T47D (cell line): Measurements from ENCODE around the gene MAGEC3.
"Not testable (repeated sequence)": the region's sequence is repeated elsewhere in the genome, so short reads cannot be mapped to it uniquely, and the experiment has no call there.

Source experiments
- DNase-seq, 2 experiments: peaks; one replicate each; pipeline versions ENCODE4 v3.0.0 to v3.0.0-alpha.2; 2011 to 2012; ENCODE audit warnings: low read depth in 1 of 2, low spot score in 1 of 2
- JUND ChIP-seq: IDR thresholded peaks from 2 replicates; pipeline ENCODE4 v1.6.1; 2012; ENCODE audit warnings: low read depth
- in situ Hi-C: cut with HindIII; loops from 2 replicates; pipeline ENCODE4 v1.10.0; 2016; ENCODE audit warnings: low sequenced_read_pairs, low pct_unique_long_range_greater_than_20kb

Gene MAGEC3

DNA sequence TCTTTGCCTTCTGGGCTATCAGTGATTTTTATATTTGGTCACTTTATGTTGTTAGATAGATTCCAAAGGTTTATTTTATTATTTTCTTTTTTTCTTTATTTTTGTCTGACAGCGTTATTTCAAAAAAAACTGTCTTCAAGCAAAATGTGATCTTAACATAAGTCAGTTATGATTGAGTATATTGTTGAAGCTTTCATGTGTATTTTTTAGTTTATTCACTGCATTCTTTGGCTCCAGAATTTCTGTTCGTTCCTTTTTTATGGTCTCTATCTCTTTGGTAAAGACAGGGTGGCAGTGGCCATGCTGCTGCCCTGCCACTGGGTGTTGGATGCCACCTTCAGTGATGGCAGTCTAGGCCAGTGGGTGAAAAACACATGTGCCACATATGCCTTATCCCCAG, at the start of gene MAGEC3:
TSS of gene MAGEC3 (plus strand) at position 301 of the 400 bp plus-strand sequence. CDS start at position 301, 0 bp downstream.
- no peak for DNase-seq
- in situ Hi-C loops: no loop called here
- no peak for TF ChIP-seq JUND

DNA sequence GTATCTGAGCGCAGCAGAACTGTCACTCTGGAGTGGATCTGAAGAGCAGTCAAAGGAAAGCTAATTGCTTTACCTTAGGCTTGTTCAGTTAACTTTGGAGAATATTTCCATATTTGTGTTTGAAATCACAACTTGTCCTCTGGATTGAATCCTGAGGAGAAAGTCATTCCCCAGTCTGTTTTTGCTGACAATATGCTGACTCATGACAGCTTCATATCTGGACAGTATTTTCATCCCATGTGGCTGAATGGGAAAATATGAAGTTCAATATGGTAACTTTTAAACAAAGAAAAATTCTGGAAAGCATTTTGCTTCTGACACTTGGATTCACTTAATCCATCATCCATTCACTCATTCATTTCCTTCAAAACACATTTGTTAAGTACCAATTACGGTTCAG, 46.3 kb upstream of the MAGEC3 start:
- no peak for TF ChIP-seq JUND
- in situ Hi-C loops: no loop called here
- no peak for DNase-seq

DNA sequence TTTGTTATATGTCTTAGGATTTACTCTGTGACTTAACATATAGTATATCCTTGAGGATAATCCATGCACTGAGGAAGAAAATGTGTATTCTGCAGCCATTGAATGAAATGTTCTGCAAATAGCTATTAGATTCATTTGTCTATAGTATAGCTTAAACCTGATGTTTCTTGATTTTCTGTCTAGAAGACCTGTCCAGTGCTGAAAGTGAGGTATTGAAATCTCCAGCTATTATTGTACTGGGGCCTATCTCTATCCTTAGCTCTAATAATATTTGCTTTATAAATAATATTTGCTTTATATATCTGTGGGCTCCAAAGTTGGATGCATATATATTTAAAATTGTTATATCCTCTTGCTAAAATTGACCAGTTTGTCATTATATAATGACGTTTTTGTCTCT, 26.7 kb upstream of the MAGEC3 start:
- DNase-seq: no peak
- in situ Hi-C loops: no loop called here
- TF ChIP-seq JUND: no peak

- peak in 1 of 2 experiments; percentile 19 for DNase-seq
- in situ Hi-C loops: no loop called here
- no peak for TF ChIP-seq JUND
These were observed 23.8 kb upstream of the MAGEC3 start for GRCh38 chrX:141814213-141814857.

DNA sequence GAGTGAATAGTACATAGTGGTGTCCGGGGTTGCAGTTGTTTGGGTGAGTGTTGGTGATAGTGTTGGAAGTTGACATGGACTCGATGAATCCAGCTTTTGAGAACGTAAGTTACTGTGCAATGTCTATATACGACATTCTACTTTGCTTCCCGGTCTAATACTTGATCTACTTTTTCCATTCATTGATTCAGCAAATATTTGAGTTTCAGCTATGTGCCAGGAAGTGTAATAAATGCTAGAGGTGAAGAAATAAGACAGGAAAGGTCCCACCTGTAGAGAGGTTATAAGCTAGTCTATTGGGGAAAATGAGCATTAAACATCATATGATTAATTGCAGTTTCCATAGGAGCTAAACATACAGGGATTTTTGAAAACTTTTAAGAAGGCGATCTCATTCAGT, 22.2 kb upstream of the MAGEC3 start:
- no peak for TF ChIP-seq JUND
- in situ Hi-C loops: no loop called here
- DNase-seq: no peak

GRCh38 chrX:141832247-141832646, 5.9 kb upstream of the MAGEC3 start:
- in situ Hi-C loops: no loop called here
- no peak for DNase-seq
- no peak for TF ChIP-seq JUND

- in situ Hi-C loops: no loop called here
- no peak for DNase-seq
- no peak for TF ChIP-seq JUND
These were observed 1.7 kb downstream of the MAGEC3 start for GRCh38 chrX:141839856-141840255.

DNA sequence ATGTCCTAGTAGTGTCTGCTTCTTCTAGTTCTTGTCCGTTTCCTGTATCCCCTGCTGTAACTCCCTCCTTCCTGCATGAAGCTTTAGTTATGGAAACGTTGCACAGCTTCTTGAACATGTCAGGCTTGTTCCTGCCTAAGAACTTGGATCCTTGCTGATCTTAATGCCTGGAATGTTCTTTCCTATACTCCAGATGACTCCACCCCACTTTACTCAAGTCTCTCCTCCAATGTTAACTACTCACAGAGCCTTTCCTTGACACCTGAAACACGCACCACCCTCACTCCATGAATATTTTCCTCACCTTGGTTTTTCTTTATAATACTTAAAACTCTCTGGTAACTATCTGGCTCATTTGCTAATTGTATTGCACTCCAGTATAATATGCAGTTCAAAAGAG, 19.4 kb downstream of the MAGEC3 start:
- DNase-seq: no peak
- no peak for TF ChIP-seq JUND
- in situ Hi-C loops: no loop called here

GRCh38 chrX:141879616-141880015, 41.5 kb downstream of the MAGEC3 start:
- peak in 1 of 2 experiments; percentile 2 for DNase-seq
- in situ Hi-C loops: no loop called here
- no peak for TF ChIP-seq JUND

DNA sequence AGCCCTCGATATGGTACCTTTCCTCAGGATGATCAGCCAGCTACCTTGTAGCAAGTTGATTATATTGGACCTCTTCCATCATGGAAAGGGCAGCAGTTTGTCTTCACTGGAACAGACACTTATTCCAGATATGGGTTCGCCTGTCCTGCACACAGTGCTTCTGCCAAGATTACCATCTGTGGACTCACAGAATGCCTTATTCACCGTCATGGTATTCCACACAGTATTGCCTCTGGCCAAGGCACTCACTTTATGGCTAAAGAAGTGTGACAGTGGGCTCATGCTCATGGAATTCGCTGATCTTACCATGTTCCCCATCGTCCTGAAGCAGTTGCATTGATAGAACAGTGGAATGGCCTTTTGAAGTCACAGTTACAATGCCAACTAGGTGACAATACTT, 50.7 kb downstream of the MAGEC3 start:
- in situ Hi-C loops, DNase-seq: not testable (repeated sequence)

- no peak for DNase-seq
- in situ Hi-C loops: no loop called here
- TF ChIP-seq JUND: no peak
These were observed 56.6 kb downstream of the MAGEC3 start for GRCh38 chrX:141894733-141895132.

GRCh38 chrX:141897690-141898089, 59.6 kb downstream of the MAGEC3 start:
- DNase-seq: no peak
- TF ChIP-seq JUND: no peak
- in situ Hi-C loops: no loop called here

- TF ChIP-seq JUND: no peak
- in situ Hi-C loops: no loop called here
- DNase-seq: no peak
These were observed 64.2 kb downstream of the MAGEC3 start for GRCh38 chrX:141902366-141902765.
